Stimulated activated naive CD4-positive, alpha-beta T cell (primary cell): Measurements from ENCODE around the gene KISS1.

ENCODE experiments used
- DNase-seq, 6 experiments: peaks; one replicate each; lab custom pipeline; 2025; lab: John Stamatoyannopoulos, UW

The KISS1 gene

DNA sequence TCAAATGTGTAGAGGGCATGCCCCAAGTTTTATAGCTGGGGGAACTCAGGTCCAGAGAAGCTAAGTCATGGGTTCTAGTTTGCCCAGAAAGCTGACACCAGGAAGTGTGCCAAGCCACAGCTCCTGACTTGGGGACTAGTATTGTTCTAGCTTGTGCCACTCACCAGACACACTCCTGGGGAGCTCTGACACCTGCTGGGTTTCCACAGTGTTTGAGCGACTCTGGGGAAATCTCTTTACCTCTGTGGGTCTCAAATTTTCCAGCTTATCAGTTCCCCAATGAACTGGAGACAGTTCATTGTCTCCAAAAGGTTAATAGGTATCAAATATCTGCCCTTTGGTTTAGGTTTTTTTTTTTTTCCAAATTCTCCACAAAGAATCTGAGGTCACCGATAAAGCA is 4.2 kb downstream of the KISS1 start:
- no peak for DNase-seq

DNA sequence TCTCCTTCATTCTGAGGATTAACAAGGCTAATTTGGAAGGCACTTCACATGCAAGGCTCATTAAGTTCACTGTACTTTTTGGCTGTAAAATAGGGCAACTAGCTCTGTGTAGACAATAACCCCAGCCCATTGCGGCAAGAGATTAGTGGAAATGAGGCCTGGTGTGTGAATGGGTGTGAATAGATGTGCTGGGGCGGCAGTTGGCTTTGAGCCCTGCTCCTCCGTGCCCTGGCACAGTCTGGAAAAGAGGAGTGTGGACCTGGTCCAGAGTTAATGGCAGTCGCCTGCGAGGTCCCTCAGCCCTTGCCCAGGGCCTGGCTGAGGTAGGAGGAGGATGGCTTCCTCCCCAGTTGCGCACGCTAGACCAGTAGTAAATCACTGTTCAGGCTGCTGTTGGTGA is 4.8 kb downstream of the KISS1 start:
- no peak for DNase-seq

DNA sequence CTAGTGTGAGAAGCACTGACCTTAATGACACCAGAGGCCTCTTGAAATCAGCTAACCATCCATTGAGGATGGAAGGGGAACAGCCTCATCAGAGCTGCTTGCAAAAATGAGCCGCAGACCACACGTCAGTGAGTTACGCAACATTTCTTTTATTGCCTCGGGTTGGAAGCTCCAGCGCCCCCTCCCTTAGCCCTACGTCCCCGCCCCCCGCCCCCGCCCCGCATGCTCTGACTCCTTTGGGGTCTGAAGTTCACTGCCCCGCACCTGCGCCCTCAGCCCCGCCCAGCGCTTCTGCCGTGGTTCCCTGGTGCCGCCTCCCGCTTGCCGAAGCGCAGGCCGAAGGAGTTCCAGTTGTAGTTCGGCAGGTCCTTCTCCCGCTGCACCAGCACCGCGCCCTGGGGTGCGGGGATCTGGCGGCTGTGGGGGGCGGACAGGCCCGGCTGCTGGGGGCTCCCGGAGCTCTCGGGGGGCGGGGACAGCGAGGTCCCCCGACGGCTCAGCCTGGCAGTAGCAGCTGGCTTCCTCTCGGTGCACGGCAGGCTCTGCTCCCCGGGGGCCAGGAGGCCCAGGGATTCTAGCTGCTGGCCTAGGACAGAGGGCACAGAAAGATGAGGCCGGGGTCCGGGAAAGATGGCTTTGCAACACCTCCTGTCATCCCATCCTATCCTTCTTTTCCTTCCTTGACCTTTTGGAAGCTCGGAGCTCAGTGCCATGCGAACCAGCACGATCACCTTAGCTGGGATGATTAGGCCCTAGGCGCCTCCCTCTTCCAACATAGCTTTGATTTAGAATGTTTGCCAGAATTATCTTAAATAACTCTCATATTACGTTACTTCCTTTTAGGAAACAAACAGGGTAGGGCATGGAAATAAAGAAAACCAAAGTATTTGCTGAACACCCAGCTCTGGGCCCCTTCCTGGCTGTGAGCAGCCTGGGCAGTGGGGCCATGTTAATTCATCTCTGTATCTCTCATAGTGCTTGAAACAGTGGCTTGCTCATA is 5.8 kb downstream of the KISS1 start:
- peak in 2 of 6 experiments; percentile 6 to 24 for DNase-seq

DNA sequence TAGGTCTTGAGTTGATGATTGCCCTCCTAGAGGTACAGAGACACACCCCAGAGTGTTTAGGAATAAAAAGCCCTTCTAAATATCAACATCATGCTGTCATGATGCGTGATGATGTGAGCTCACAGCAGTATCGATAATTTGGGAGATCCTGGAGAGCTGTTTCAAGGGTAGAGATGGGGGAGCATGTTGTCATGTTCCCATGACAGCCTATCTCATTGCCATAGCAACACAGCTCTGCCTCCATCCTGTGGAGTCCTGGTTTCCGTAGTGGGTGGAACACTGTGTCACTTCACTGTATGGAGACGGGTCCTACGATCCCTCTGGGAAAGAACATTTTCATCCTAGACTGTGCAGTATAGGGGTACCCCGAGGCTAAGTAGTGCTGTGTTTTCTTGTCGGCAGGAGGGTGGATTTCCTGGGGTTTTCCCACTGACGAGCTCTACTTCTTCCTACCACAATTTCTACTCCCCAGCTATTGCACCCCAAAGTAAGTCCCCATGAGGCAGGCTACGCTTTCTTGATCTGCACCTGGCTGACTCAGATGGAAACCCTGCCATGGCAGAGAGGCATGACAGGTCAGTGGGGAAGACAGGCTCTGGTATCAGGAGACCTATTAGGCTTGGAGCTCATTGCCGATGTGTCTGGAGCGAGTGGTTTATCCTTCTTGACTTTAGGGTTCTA is 7.2 kb downstream of the KISS1 start:
- DNase-seq, result no peak

DNA sequence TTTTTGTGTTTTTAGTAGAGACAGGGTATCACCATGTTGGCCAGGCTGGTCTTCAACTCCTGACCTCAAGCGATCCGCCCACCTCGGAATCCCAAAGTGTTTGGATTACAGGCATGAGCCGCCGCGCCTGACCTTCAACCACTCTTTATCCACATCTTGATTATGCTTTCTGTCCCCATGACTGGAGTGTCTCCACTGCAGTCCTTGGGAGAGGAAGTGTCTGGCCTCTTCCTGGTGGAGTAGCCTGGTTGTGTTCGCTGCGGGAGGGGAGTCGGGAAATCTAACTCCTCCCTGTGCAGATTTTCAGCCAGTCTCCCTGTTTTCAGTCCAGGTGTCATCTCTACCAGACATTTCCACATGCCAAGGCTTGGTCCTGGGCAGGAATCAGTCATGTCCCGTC is 9.7 kb downstream of the KISS1 start:
- DNase-seq, result no peak

DNA sequence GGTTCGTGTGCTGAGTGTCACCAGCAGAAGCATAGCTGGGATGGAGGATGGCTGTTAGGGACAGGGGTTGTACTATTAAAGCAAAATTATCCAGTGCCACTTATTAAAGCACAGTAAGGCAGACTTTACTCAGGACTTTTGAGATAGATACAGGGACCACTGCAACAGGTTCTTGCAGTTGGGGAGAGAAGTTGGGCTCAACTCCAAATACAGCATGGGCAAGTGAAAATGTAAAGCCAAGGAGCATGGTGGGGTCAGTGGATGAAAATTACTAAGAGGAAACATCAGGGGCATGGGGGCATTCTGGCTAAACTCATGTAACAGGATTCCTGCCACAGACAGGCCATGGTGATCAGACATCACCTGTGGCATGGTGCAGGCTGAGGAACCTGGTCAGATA is 15.2 kb downstream of the KISS1 start:
- DNase-seq, result no peak

DNA sequence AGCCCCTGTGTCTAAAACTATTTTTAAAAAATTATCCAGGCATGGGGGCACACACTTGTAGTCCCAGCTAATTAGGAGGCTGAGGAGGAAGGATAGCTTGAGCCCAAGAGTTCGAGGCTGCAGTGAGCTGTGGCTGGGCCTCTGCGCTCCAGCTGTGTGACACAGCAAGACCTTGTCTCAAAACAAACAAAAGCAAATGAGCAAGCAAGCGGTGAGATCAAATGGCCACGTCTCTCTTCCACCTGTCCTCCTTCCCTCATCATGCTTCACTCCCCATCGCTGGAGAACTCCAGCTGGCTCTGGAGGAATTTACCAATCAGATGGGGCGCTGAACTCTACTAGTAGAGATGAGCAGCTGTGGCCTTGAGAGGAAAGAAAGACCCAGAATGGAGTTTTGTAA is 16.2 kb downstream of the KISS1 start:
- DNase-seq, result no peak

DNA sequence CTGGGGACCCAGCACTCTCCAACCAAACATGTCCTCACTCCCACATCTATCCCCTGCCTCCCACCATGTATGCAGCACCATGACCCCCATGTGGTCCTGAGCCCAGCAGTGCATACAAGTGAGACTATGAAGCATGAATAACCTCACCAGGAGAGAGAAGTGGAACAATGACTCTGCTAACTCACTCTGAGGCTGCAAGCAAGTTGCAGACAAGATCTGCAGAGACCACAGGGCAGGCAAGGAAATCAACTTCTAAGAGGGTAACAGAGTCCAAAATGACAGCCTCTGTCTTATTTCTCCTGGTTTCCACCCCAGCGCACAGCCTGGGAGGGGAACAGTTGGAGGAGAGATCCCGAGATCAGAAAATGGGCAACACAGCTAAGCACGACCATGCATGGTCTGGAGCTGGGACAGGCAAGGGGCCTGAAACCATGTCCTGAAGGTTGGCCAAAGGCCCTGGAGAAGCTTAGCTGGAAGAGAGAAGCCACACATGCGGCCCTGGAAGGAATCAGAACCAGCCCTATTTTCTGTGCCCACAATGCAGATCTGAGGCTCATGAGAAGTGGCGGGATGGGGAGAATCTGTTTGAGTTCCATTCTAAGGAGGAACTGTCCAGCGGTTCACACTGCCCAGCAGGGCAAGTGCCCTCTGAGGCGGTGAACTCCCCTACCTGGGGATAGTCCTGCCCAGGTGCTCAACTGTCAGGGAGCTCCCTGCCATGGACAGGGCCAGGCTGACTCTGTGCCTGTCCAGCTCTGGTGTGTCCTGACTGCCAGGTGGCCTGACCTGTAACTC is 17.6 kb downstream of the KISS1 start:
- DNase-seq, result no peak

DNA sequence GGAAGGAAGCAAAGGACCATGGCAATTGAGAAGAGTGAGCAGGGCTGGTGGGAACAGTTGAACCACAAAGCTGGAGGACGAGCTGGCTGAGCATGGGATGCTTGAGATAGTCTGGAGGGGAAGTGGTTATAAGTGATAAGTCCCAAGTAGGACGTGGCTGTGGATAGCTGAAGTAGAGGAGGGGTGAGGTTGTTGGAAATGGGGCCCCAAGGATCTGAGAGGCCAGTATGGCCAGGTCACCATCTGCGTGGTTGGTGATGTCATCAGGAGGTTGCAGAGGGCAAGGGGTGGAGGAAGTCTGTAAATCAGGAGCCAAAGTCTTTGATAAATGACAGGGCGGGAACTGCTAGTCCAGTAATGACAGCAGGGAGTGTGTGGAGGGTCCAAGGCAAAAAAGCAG is 19.2 kb downstream of the KISS1 start:
- no peak for DNase-seq

DNA sequence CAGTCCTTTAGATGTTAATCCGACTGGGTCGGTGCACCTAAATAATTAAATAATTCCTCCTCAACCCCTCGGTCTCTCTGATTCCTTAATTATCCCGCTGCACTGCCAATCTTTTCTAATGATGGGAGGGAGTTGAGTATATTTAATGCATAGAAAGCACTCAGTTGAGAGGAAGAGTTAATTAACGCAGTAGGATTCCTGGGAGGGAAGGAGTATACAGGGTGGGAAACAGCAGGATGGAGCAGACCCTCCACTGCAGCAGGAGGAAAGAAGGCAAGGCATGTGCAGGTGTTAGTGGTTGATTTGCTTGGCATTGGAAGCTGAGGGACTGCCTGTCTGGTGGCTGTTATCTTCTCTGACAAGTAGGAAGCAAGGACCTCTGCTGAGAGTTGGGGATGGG is 20.2 kb downstream of the KISS1 start:
- DNase-seq, result no peak

DNA sequence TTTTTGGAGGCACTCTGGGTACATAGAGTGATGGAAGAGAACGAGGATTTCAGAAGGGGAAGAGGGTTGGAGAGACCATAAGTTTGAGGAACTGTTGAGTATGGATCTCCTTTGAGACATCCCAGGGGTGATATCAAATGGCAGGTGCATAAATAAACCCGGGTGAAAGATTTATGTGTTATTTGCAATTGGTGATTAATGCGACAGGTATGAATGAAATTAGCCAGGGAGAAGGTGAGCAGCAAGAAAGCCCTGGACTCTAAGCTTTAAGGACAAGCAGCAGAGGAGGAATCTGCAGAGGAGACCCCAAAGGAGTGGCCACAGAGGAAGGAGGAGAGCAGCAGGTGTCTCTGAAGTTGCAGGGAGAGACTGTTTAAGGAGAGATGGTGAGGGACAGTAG is 21.3 kb downstream of the KISS1 start:
- no peak for DNase-seq

DNA sequence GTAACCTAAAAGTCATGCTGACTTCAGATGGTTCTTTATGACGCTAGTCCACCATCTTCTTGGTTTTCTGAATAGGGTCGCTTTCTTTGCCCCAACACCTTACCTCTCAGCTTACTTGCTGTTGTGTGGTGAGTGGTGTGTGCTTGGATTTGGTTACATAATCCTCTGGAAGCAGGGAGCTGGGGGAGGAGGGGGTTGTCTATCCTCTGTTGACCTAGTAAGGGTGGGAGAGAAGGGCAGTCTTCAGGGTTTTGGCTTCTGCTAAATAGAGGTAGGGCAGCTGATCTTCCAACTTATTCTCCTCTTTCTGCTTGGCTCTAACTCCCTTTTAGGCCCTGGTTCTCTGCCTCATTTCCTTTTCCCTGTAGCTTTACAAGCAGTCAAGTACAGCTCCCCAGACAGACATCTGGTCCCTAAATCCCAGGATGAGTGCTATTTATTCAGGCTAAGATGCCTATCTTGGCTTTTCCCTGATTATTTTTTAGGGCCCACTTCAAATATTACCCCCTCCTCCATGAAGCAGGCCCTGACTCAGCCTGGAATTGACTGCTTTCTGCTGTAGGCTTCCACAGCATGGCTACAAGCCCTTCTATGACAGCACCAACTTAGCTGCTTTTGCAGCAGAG is 23.8 kb downstream of the KISS1 start:
- no peak for DNase-seq

DNA sequence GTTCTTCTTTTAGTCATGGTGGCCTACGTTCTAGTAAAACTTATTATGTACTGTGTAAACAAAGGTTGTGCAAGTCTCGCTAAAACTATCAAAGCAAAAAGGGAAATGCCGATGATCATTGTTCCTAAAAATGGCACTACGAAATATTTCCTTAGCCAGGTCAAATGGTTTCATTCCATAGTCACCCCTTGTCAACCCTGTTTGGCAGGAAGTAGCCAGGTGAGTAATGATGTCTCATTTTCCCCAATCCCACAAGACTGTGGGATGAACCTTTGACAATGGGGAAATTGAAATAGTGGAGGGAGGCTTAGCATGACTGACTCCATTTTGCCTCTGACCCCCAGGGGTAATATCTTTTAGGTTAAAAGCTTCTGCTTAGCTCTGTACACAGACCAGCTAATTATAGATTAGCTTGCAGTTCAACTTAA is 24.5 kb downstream of the KISS1 start:
- no peak for DNase-seq

DNA sequence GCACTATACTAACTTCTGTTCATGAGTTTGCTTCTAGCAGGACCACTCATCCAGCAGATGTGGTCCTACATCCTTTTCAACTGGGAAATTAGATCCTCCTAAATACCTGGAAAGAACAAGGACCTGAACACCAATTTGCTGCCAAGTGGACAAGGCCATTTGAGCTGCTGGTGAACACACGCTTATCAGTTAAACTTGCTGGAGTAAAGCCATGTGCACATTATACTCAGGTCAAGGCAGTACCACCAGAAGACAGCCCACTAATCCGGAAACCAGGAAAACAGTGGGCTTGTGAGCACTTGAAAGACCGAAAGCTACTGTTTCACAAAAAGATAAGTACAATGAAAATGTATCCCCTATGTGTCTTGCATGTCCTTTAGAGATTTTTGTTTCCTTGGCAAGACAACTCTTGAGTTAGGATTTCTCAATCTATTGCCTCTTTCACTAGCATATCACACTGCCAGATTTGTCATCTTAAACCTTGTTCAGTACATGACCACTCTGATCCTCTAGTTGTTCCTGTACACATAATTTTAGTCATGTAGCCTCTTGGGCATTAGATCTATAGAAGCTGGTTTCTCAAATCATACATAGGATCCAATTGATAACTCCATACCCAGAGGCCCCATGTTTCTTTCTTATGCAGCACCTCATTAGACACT is 25.7 kb downstream of the KISS1 start:
- DNase-seq, result no peak

DNA sequence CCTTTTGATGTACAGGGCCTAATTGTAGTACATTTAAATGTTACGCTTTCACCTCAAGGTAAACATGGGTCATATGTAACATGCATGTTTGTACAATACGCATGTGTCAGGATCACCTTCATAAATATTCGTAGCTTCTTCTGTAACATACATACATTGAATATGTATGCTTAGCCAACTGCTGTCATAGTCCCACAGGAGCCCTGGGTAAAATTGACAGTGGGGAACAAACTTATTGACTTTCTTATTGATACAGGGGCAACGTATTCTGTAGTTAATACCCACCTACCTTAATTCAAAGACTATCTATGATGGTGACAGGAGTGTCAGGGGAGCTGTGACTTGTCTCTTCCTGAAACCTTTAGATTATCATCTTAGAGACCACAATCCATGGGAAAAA is 26.4 kb downstream of the KISS1 start:
- no peak for DNase-seq

DNA sequence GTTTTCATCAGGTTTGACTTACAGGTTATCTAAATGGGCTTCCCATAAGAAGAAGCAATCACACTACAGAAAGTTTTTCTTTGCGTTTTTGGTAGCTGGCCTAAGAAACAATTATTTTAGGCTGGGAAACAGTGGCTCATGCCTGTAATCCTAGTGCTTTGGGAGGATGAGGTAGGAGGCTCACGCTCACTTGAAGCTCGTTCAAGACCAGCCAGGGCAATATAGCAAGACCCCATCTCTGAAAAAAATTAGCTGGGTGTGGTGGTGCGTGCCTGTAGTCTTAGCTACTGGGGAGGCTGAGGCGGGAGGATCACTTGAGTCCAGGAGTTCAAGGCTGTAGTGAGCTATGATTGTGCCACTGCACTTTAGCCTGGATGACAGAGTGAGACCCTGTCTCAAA is 28.6 kb downstream of the KISS1 start:
- no peak for DNase-seq

DNA sequence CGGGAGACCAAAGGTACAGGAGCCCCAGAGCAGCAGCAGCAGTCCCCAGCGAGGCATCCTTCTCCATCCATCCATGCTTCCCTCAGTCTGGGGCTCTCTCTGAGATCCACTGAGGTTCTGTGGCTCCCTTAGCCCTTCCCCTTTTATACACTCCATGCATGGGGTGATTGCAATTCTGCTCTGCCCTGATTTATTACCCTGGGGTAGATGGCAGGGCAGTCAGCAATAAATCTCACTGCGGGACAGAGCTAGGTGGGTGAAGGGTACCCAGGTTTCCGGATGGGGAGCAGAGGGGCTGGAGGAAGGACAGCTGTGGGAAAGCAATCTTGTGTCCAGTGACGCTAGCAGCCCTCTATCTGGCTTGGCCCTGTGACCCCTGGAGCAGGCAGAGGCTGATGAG is 30.1 kb downstream of the KISS1 start, which contains the start of gene REN:
Gene REN (minus strand): TSS at position 119 of the 400 bp plus-strand sequence. CDS start 44 bp downstream, at position 75.
- no peak for DNase-seq

DNA sequence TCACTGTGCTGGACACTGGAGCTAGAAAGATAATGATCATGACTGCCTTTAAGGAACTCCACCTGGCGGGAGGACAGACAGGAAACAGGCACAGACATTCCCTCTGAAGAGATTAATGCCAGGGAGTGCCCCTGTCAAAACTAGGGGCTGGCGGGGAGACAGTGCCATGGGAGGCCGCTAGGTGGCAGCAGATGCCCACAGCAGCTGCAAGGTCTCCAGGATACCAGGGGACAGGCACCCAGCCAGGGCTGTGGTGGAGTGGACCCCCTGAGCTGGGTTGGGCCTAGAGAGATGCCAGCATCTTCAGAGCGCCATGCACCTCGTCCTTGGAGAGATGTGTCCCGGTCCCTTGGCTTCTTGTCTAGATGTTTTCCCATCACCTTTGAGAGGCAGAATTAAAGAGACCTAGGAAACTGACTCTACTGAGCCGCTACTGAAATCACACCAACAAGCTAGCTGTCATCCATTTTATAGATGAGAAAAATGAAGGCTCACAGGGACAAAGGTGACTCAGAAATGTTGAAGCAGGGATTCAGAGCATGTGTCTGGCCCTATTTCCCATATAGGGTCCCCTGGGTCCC is 33.7 kb downstream of the KISS1 start:
- DNase-seq, result peak; percentile 45 to 78 (median 72)

DNA sequence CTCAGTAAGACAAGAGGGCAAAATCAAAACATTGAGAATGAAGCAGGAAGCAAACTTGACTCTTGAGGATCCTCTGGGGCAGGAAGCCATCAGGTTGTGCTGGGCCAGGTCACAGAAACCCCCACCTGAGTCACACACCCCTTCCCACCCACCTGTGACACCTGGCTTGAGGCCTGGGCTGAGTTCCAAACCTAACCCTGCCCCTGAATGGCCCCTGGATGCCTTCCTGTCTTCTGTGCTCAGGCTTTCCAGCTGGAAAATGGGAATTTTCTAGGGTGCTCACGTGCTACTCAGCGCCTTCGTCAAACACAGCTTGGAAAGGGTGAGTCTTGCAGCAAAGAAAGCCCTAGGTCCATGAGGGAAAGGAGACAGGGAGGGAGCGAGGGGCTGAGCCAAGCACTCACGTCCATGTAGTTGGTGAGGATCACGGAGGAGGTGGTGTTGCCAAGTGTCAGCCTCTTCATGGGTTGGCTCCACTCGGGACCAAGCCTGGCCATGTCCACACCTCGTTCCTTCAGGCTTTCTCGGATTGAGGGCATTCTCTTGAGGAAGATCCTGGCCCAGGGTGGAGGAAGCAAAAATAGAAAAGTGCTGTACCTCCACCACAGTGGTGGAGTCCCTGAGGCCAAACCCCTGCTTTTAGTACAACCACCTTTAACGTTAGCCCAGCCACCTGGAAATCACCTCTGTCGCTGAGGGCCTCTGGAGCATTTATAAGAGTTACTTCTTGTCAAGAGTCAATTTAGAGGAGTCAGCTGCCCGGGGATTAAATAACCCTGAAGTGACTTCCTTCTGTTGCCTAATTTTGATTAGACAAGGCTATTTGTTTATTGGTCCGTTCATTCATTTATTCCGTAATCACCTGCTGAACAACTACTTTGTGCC is 34.4 kb downstream of the KISS1 start:
- DNase-seq, result no peak

DNA sequence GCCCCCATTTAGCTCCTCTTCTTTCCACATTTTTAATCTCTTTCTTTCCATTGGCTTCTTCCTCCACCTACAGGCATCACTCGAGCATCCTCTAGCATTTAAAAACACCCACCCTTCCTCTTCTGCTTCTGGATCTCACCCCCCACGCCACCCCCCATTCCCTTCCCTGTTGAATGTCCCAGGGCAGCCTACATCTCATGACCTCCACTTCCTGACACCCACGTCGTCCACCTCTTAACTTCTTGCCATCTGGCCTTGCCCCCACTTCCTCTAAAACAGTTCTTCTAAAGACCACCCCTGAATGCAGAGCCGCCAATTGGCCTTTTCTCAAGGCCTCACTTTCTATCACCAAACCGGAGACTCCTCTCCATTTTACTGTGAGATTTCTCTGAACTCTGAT is 38.3 kb downstream of the KISS1 start:
- DNase-seq, result no peak
